Keratinocyte (primary cell): ENCODE data around the gene EAPP. TPM values are rescaled to one million over a fixed set of nuclear protein-coding genes. Genes with fewer than 3 reads are reported as not detected.

Experiments
- DNase-seq: peaks from one replicate; pipeline ENCODE4 v3.0.0-alpha.2; 2011; ENCODE audit warnings: low read depth, missing footprints, low spot score
- FAIRE-seq: peaks from 2 replicates; lab custom pipeline; 2011; peaks lifted over from hg19 to GRCh38; lab: Jason Lieb, UNC
- H2AFZ ChIP-seq: 2 replicates; pipeline ENCODE4 v1.6.0; 2012; ENCODE audit warnings: low read length, control low read depth, inconsistent platforms; ENCODE audit not compliant: control insufficient read depth
- H3K27ac ChIP-seq: 2 replicates; pipeline ENCODE4 v1.5.1; 2011; ENCODE audit warnings: low read length; ENCODE audit not compliant: control insufficient read depth, insufficient read depth
- H3K27me3 ChIP-seq: 3 replicates; pipeline ENCODE4 v1.6.0; 2011; ENCODE audit warnings: low read length; ENCODE audit not compliant: control insufficient read depth, insufficient read depth; ENCODE audit errors: extremely low read depth
- H3K36me3 ChIP-seq, 2 experiments: 2 replicates in 1 of 2; 3 replicates in 1 of 2; pipeline ENCODE4 v1.5.1; 2011; ENCODE audit warnings: low read length in 2 of 2, mild to moderate bottlenecking in 1 of 2; ENCODE audit not compliant: control insufficient read depth in 2 of 2, insufficient read depth in 2 of 2; ENCODE audit errors: extremely low read depth in 1 of 2
- H3K4me1 ChIP-seq: 3 replicates; pipeline ENCODE4 v1.5.1; 2011; ENCODE audit warnings: low read length; ENCODE audit not compliant: control insufficient read depth, insufficient read depth; ENCODE audit errors: extremely low read depth
- H3K4me2 ChIP-seq: 3 replicates; pipeline ENCODE4 v1.6.0; 2011; ENCODE audit warnings: low read depth, low read length; ENCODE audit not compliant: control insufficient read depth, insufficient read depth; ENCODE audit errors: extremely low read depth
- H3K4me3 ChIP-seq, 3 experiments: fragments of 200-600 bp in 1 of 3; sonication (generic) in 1 of 3; 2 replicates in 2 of 3; 3 replicates in 1 of 3; pipeline ENCODE4 v1.5.1; 2011 to 2016; ENCODE audit warnings: low read length in 3 of 3, mild to moderate bottlenecking in 3 of 3, control low read depth in 2 of 3, inconsistent platforms in 1 of 3, low read depth in 1 of 3, mixed read lengths in 1 of 3, mixed run types in 1 of 3, moderate library complexity in 1 of 3; ENCODE audit not compliant: control insufficient read depth in 2 of 3, insufficient read depth in 2 of 3; ENCODE audit errors: extremely low read depth in 1 of 3
- H3K79me2 ChIP-seq: 2 replicates; pipeline ENCODE4 v1.6.0; 2012; ENCODE audit warnings: low read length; ENCODE audit not compliant: control insufficient read depth, insufficient read depth
- H3K9ac ChIP-seq: 3 replicates; pipeline ENCODE4 v1.6.0; 2011; ENCODE audit warnings: low read length; ENCODE audit not compliant: control insufficient read depth, insufficient read depth; ENCODE audit errors: extremely low read depth
- H3K9me1 ChIP-seq: 3 replicates; pipeline ENCODE4 v1.6.0; 2011; ENCODE audit warnings: low read length; ENCODE audit not compliant: control insufficient read depth, insufficient read depth; ENCODE audit errors: extremely low read depth
- H3K9me3 ChIP-seq: 2 replicates; pipeline ENCODE4 v1.5.1; 2012; ENCODE audit warnings: low read depth, low read length; ENCODE audit not compliant: control insufficient read depth
- H4K20me1 ChIP-seq: 3 replicates; pipeline ENCODE4 v1.6.0; 2011; ENCODE audit warnings: low read length; ENCODE audit not compliant: control insufficient read depth, insufficient read depth; ENCODE audit errors: extremely low read depth
- EZH2 ChIP-seq: IDR thresholded peaks from one replicate; pipeline ENCODE4 v1.6.1; 2012; ENCODE audit warnings: inconsistent platforms, mild to moderate bottlenecking, low read length, moderate library complexity
- dilution Hi-C: fragments of 300-500 bp; cut with MboI; formaldehyde crosslinking; loops from one replicate; pipeline ENCODE4 v1.7.0; 2020; ENCODE audit warnings: low sequenced_read_pairs; ENCODE audit not compliant: extremely low pct_ligation_motif_present
- polyA plus RNA-seq, 5 experiments: library from polyadenylated mRNA; depleted of rRNA in 3 of 5; stranded (reverse) in 3 of 5; stranded (forward) in 1 of 5; unstranded in 1 of 5; fragments of >200 nt; gene quantifications; 1 replicate in 1 of 5; 2 replicates in 3 of 5; 3 replicates in 1 of 5; pipeline versions ENCODE4 v1.2.1 to v1.2.3, GENCODE V29; 2011 to 2012; ENCODE audit warnings: missing spikeins in 2 of 5, low read depth in 1 of 5, low replicate concordance in 1 of 5
- TF ChIP-seq, protein P1 (sequence below), 3 experiments: IDR thresholded peaks in 1 of 3; conservative IDR thresholded peaks in 1 of 3; optimal IDR thresholded peaks in 1 of 3; 2 replicates in 2 of 3; 3 replicates in 1 of 3; pipeline versions ENCODE3 to v1.5.1; 2011; ENCODE audit warnings: low read length in 3 of 3, mild to moderate bottlenecking in 3 of 3, moderate library complexity in 2 of 3, control low read depth in 1 of 3, inconsistent platforms in 1 of 3; ENCODE audit not compliant: insufficient read depth in 2 of 3; ENCODE audit errors: extremely low read depth in 1 of 3

The EAPP gene
- polyA plus RNA-seq, 1 donor (not counting 4 experiments of a cell fraction or from before 2014, with no cell fraction given) = 45.3 TPM

DNA sequence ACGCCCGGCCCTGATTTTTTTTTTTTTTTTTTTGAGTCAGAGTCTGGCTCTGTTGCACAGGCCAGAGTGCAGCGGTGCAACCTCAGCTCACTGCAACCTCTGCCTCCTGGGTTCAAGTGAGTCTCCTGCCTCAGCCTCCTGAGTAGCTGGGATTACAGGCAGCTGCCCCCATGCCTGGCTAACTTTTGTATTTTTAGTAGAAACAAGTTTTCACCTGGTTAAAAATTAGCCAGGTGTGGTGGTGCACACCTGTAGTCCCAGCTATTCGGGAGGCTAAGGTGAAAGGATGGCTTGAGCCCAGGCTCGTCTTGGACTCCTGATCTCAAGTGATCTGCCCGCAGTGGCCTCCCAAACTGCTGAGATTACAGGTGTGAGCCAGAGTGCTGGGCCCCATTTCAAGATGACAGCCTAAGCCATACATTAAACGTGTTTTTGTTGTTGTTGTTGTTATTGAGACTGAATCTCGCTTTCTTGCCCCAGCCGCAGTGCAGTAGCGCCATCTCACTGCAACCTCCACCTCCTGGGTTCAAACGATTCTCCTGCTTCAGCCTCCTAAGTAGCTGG, 42.7 kb upstream of the EAPP start:
- H3K27me3 ChIP-seq = no peaks in the 10 kb centered on the region
- no peaks in the 10 kb centered on the region for H3K9me1 ChIP-seq
- no peaks in the 10 kb centered on the region for H3K4me1 ChIP-seq
- H3K27ac ChIP-seq = no peak overlapping the region
- no peak for TF ChIP-seq EZH2
- TF ChIP-seq, protein P1, sequence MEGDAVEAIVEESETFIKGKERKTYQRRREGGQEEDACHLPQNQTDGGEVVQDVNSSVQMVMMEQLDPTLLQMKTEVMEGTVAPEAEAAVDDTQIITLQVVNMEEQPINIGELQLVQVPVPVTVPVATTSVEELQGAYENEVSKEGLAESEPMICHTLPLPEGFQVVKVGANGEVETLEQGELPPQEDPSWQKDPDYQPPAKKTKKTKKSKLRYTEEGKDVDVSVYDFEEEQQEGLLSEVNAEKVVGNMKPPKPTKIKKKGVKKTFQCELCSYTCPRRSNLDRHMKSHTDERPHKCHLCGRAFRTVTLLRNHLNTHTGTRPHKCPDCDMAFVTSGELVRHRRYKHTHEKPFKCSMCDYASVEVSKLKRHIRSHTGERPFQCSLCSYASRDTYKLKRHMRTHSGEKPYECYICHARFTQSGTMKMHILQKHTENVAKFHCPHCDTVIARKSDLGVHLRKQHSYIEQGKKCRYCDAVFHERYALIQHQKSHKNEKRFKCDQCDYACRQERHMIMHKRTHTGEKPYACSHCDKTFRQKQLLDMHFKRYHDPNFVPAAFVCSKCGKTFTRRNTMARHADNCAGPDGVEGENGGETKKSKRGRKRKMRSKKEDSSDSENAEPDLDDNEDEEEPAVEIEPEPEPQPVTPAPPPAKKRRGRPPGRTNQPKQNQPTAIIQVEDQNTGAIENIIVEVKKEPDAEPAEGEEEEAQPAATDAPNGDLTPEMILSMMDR (optimal IDR thresholded peaks at IDR 0.05 in 1 of 3, IDR thresholded peaks at IDR 0.05 in 1 of 3, conservative IDR thresholded peaks at IDR 0.05 in 1 of 3; ENCODE audit: extremely low read depth in 1 of 3, insufficient read depth in 2 of 3, low read length in 3 of 3) = no peak
- DNase-seq = no peak
- no peak overlapping the region for H3K9ac ChIP-seq
- no peak overlapping the region for H3K4me3 ChIP-seq
- H4K20me1 ChIP-seq = no peaks in the 10 kb centered on the region
- H3K9me3 ChIP-seq = no peaks in the 10 kb centered on the region
- no peak overlapping the region for H3K4me2 ChIP-seq
- dilution Hi-C loops = no loop called here
- peaks cover 12 to 13% of the 10 kb centered on the region in 2 experiments for H3K36me3 ChIP-seq
- no peak for FAIRE-seq
- no peak overlapping the region for H2AFZ ChIP-seq
- H3K79me2 ChIP-seq = no peaks in the 10 kb centered on the region

DNA sequence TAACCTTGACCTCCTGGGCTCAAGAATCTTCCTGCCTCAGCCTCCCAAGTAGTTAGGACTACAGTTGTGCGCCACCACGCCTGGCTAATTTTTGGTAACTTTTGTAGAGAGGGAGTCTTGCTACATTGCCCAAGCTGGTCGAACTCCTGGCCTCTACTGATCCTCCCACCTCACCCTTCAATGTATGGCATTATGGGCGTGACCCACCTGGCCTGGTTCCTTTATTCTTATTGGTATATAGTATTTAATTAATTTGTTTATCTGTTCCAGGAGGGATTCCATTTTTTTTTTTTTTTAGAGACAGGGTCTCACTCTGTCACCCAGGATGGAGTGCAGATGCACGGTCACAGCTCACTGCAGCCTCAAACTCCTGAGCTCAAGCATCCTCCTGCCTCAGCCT, 40.9 kb upstream of the EAPP start:
- Histone ChIP-seq H4K20me1 (no peaks in the 10 kb centered on the region), H3K4me2 (no peak overlapping the region), H3K4me3 (no peak overlapping the region), H3K79me2 (no peaks in the 10 kb centered on the region), H3K9me3 (no peaks in the 10 kb centered on the region), H3K9ac (no peak overlapping the region), H3K4me1 (no peaks in the 10 kb centered on the region), H3K27me3 (no peaks in the 10 kb centered on the region), H3K36me3 (peaks cover 10 to 13% of the 10 kb centered on the region in 2 experiments), H2AFZ (no peak overlapping the region), H3K27ac (no peak overlapping the region), H3K9me1 (no peaks in the 10 kb centered on the region)
- FAIRE-seq (no peak), DNase-seq (no peak)
- no peak for TF ChIP-seq EZH2
- TF ChIP-seq, protein P1 (optimal IDR thresholded peaks at IDR 0.05 in 1 of 3, IDR thresholded peaks at IDR 0.05 in 1 of 3, conservative IDR thresholded peaks at IDR 0.05 in 1 of 3; ENCODE audit: extremely low read depth in 1 of 3, insufficient read depth in 2 of 3, low read length in 3 of 3) = no peak
- dilution Hi-C loops = no loop called here
